AML-193 (cell line): Measurements from ENCODE around the gene HDAC10.

Experiments
- DNase-seq, 2 experiments: peaks; one replicate each; lab custom pipeline; 2025; lab: John Stamatoyannopoulos, UW

Gene HDAC10

DNA sequence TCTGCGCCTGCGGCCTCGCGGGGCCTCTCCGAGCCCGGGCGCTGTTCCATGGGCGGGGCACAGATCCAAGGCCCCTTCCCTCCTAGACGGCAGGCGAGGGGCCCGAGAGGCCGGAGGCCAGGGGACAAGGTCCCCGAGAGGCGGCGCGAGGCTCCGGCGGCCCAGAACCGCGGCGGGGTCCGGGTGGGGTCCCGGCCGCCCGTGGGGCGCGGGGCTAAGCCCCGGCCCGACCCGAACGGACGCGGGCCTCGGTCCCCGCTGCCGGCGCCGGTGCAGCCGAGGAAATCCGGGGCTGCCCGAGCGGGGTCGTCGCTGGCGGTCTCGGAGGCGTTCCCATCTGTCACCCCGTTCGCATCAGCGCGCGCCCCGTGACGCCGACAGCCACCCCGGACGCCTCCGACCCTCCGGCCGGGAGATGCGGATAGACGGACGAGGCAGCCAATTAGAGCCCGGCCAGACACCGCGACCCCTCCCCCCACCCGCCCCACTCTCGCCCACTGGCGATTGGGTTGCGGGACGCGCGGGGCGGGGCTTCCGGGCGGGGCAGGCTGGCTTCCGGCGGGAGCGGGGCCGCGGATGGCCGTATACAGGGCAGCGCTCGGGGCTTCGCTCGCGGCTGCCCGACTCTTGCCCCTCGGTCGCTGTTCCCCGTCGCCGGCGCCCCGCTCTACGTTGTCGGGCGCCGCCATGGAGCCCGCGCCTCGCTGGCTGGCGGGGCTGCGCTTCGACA is 50.4 kb downstream of the HDAC10 start, which contains the start of gene SELENOO:
SELENOO (plus strand) TSS at position 551 of the 730 bp plus-strand sequence; CDS start at position 577, 26 bp downstream.
- peak; percentile 76 for DNase-seq

GRCh38 chr22:50199829-50200460 is 51.1 kb downstream of the HDAC10 start:
- DNase-seq = no peak

DNA sequence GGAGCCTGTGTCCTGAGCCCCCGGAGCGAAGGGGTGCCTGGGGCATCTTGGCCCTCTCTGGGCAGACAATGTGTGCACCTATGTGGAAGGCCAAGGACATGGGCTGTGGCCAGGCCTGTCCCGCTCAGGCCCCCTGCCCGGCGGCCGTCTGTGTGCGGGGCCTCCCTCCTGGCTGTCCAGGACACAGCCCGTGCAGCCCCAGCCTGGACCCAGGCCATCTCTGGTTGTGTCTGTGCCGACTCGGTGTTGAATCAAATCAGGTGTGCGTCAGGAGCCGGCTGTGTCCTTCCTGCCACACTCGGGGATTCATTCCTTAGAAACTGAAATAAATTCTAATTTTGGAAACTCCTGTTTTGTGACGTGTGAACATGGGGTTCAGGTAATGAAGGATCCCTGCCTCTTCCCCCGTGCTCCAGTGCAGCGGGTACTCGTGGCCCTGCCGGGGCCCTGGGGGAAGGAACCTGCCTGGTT is 51.8 kb downstream of the HDAC10 start:
- no peak for DNase-seq

DNA sequence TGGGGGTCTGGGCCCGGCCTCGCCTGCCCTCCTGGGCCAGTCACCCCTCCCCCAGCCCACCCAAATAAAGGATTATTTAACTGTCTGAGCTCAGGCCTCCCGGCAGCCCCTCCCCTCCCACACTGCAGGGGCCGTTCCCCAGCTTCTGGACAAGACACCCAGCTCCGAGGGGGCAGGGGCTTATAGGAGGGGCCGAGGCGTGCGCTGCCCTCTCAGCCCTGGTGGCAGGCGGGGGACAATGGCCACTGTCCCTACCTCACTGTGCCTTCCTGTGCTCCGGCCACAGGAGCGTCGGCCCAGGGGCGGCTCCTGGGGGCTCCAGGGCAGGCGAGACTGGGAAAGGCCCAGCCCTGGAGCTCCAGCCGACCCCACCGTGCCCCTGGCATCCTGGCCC is 52.4 kb downstream of the HDAC10 start:
- DNase-seq = no peak

- no peak for DNase-seq
Observed at GRCh38 chr22:50197856-50198623, 53.0 kb downstream of the HDAC10 start.

DNA sequence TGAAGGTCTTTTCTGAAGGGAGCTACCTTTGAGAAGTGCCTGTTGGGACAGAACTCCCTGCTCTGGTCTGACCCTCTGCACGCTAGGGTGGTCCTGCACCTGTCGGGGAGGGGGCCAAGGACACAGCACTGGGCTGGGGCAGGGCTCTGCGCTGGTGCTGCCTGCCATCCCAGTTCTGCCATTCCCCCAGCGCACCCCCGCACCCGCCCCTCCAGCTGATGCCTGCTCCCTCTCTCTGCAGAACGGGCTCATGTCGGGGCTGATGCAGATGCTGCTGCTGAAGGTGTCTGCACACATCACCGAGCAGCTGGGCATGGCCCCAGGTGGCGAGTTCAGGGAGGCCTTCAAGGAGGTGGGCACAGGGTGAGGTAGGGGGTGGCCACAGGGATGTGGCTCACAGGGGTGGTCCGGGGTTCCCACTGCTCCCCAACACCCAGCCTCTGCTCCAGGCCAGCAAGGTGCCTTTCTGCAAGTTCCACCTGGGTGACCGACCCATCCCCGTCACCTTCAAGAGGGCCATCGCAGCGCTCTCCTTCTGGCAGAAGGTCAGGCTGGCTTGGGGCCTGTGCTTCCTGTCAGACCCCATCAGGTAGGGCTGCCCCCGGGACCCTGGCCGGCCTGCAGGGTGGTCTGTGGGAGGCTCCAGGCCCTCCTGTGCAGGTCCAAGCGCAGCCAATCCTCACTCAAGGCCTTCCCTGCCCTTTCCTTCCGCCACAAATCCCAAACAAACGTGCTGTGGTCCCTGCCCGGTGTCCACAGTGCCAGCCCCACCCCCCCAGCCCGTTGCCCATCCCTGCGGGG is 53.9 kb downstream of the HDAC10 start:
- DNase-seq = no peak

- no peak for DNase-seq
Observed at GRCh38 chr22:50196256-50196655, 54.8 kb downstream of the HDAC10 start.
